Putamen (tissue), 1 donor: Measurements from ENCODE around the gene JUNB.
"Not testable (repeated sequence)": the region's sequence is repeated elsewhere in the genome, so short reads cannot be mapped to it uniquely, and the experiment has no call there.

Source experiments
- DNase-seq: peaks from one replicate; pipeline ENCODE4 v3.0.0-alpha.2; 2016; ENCODE audit warnings: low spot score

The JUNB gene

DNA sequence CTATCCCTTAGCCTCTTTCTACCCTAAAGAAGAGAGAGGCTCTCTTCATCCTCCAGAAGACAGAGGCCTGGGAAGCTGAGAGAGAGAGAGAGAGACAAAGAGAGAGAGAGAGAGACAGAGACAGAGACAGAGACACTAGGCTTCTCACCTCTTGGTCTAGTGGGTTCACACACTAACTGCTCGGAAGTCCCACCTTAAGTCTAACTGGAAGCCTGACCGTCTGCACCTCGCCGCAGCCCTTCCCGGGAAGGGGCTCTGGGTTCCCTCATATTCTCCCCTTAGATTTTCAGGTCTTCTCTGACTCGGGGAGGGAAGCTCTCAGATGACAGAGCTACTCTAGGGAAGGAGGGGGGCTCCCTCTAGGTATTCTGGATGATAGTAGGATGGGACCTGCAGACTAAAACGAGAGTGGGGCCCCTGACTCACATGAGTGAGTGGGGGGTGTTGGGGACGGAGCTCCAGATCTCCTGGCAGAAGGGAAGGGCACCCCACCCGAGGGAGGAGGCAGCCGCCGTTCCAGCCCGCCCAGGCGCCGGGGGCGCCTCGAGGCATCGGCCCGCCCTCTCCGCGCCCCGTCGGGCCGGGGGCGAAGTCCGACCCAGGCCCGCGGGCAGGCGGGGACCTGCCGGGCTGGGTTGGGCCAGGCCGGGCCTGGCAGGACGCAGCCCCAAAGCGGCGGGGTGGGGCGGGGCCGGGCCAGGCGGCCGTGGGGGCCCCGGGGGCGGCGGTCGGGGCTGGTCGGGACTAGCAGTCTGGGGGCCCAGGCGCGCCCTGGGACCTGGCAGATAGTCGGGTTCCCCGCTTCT is 2.0 kb upstream of the JUNB start:
- DNase-seq, result no peak

DNA sequence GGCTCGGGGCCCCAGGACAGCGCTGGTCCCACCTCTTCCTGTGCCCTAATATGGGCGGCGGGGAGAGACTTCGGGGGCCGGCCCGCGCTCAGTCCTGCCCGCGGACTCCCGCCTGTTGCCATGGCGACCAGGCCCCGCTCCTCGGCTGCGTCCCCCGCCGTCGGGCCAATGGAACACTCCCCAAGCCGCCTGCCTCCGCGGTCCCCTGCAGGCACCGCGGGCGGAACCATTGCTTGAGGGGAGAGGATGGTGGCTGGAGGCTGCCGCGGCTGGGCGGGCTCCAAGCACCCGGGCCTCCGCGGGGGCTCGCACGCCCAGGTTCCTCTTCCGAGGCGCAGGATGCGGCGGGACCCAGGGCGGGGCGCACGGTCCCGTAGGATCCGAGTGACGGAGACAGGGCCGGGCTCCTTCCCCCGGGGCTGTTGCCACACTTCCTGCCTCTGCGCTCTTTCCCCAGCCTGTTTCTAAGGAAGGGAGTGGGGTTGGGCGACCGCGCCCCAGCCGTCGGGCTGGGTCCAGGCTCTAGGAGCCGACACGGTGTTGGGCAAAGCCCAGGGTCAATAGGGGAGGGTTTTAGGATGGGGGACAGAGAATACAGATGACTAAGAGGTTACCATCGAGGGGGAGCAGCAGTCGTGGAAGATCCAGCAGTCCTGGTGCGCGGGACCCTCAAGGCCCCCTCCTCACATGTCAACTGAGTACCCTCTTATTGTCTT is 1.2 kb upstream of the JUNB start:
- peak; percentile 95 for DNase-seq

DNA sequence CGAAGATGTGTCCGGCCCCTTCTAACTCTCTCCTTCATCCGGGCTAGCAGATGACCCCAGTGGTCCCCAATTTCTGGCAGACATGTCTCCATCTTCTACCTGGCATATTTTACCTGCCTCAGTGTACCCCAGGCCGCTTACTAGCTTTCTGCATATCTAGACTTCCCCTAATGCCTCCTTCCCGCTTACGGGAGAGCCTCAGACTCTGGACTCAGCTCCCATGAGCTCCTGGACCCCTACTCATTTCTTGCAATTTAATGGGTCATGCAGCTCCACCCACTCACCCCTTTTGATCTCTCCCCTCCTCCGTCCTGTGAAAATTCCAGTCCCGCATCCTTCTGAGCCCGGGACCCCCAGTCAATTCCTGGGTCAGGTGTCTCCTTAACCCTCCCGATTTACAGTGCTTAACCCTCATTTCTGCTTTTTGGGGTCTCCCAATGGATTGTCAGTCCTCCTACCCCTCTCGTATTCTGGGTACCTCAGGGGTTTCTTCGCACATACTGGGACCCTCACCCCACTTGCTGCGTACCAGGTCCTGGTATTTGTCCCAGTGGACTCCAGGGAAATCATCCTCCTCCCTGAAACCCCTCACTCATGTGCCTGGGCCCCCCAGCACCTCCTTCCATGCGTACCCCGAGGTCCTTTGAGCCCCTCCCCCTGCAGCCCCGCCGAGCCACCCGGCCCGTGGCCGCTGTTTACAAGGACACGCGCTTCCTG is 500 bp upstream of the JUNB start:
- DNase-seq, result no peak

DNA sequence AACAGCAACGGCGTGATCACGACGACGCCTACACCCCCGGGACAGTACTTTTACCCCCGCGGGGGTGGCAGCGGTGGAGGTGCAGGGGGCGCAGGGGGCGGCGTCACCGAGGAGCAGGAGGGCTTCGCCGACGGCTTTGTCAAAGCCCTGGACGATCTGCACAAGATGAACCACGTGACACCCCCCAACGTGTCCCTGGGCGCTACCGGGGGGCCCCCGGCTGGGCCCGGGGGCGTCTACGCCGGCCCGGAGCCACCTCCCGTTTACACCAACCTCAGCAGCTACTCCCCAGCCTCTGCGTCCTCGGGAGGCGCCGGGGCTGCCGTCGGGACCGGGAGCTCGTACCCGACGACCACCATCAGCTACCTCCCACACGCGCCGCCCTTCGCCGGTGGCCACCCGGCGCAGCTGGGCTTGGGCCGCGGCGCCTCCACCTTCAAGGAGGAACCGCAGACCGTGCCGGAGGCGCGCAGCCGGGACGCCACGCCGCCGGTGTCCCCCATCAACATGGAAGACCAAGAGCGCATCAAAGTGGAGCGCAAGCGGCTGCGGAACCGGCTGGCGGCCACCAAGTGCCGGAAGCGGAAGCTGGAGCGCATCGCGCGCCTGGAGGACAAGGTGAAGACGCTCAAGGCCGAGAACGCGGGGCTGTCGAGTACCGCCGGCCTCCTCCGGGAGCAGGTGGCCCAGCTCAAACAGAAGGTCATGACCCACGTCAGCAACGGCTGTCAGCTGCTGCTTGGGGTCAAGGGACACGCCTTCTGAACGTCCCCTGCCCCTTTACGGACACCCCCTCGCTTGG is 966 bp downstream of the JUNB start:
- DNase-seq, result no peak

DNA sequence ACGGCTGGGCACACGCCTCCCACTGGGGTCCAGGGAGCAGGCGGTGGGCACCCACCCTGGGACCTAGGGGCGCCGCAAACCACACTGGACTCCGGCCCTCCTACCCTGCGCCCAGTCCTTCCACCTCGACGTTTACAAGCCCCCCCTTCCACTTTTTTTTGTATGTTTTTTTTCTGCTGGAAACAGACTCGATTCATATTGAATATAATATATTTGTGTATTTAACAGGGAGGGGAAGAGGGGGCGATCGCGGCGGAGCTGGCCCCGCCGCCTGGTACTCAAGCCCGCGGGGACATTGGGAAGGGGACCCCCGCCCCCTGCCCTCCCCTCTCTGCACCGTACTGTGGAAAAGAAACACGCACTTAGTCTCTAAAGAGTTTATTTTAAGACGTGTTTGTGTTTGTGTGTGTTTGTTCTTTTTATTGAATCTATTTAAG is 1.6 kb downstream of the JUNB start:
- no peak for DNase-seq

DNA sequence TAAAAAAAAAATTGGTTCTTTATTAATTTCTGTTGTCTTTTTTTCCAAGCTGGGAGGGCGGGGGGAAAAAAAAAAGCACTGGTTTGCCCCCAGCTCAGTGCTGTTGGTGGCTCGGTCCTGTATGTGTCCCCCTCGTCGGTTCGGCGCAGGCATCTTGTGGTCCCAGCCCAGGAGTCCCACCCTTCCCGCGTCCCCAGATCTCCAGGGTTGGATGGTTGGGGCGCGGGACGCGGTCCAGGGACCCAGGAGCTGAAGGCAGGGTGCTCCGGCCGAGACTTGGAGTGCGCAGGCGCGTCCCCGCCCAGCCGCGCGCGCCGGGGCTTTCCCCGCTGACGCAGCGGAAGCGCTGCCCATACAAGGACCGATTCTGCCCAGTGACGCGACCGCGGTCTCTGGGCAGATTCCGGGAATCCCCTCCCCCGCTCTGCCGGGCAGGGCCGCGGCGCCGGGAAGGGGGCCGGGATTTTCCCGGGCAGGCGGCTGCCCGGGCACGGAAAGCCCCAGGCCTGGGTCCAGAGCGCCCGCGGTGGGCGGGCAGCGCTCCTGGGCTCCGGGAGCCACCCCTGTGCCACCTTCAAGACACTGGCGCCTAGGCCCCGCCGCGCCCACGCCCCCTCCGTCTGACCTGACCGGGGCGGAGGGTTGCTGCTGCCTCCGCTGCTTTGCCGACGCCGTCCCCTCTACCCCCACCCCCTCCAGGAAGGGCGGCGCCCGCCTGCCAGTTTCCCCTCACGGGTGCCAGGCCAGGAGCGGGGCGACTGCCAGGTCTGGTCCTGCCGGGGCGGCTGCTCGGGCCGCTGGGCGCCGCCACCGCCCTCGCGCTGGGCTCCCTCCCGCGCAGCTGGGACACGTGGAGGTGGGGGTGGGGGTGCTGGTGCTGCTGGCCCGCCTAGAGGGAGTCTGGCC is 2.3 kb downstream of the JUNB start:
- peak; percentile 95 for DNase-seq

DNA sequence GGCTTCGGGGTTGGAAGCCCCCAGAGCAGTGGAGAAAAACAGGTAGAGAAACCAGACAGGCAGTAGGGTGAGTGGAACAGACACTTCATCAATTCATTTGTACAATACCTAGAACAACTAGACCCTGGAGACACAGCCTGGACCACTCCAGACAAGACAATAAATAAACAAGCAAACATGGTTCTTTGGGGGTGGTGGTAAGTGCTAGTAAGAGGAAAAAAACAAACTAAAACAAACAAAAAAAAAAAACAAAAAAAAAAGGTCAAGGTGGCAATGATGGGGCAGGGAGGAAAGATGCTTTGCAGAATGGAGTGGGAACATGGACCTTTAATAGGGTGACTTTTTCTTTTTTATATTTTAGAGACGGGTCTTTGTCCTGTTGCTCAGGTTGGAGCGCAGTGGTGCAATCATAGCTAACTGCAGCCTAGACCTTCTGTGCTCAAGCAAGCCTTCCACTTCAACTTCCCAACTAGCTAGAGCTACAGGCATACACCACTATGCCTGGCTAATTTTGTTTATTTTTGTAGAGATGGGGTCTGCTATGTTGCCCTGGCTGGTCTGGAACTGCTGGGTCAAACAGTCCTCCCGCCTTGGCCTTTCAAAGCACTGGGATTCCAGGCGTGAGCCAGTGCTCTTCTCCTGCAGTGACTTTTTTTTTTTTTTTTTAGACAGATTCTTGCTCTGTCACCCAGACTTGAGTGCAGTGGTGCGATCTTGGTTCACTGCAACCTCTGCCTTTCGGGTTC is 3.1 kb downstream of the JUNB start:
- DNase-seq, result no peak

DNA sequence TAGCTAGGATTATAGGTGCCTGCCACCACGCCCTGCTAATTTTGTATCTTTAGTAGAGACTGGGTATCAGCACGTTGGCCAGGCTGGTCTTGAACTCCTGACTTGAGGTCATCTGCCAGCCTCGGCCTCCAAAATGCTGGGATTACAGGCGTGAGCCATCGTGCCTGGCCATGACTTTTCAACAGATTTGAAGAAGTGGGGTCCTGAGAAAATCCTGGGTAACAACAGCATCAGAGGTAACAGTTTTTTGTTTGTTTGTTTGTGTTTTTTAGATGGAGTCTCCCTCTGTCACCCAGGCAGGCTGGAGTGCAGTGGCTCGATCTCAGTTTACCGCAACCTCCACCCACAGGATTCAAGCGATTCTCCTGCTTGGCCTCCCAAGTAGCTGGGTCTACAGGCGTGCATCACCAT is 3.7 kb downstream of the JUNB start:
- no peak for DNase-seq

DNA sequence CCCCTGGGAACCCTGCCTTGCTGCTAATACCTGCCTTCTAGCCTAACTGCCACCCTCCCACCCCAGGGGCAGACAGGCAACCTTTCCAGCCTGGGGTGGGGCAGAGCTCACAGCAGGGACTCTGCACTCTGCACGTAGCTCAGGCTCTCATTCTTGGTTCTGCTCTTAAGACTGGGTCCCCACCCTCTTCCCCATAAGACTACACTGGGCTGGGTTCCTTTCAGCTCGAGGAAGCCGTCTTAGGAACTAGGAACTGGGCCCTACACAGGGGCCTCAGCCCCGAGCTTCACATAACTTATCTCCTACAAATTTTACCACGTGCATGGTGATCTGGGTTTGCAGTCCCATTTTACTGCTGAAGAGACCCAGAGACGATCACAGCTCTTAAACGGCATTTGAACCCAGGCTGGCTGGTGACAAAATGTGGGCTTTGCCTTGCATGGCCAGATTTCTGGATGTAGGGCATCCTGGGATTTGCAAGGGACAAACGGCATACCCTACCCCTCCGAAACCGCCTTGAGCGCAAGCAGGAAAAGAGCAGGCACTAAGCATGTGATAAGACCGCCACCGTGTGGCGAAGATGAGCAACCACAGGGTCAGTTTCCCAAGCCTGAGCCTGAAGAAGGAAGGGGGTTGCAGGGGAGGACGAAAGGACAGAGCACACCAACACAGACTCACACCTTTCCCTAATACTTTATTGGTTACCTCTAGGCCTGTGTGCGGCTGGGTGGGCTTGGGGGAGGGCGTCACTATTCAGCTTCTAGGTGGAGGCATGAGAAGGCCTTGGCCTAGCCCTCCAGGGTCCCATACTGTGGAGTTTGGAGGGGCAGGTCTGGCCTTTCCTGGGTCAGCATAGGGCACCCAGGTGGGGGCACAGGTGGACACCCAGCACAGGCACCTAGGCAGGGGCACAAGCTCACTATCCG is 5.1 kb downstream of the JUNB start:
- no peak for DNase-seq

DNA sequence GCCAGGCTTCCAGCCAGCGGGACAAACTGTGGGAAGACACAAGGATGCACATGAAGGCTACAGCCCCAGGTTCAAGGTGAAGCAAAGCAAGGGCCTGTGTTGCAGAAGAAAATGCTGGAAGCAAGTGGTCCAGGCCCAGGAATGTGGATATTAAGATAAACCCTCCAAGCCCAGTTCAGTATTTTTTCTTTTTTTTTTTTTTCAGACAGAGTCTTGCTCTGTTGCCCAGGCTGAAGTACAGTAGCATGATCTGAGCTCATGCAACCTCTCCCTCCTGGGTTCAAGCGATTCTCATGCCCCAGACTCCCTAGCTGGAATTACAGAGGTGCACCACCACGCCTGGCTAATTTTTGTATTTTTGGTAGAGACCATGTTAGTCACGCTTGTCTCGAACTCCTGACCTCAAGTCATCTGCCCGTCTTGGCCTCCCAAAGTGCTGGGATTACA is 5.9 kb downstream of the JUNB start:
- no peak for DNase-seq

DNA sequence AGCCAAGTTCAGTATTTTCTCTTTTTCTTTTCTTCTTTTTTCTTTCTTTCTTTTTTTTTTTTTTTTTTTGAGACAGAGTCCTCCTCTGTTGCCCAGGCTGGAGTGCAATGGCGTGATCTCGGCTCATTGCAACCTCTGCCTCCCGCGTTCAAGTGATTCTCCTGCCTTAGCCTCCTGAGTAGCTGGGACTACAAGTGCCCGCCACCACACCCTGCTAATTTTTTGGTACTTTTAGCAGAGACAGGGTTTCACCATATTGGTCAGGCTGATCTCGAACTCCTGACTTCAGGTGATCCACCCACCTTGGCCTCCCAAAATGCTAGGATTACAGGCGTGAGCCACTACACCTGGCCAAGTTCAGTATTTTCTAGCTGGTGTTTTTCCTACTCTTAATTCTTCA is 6.3 kb downstream of the JUNB start:
- not testable (repeated sequence) for DNase-seq

DNA sequence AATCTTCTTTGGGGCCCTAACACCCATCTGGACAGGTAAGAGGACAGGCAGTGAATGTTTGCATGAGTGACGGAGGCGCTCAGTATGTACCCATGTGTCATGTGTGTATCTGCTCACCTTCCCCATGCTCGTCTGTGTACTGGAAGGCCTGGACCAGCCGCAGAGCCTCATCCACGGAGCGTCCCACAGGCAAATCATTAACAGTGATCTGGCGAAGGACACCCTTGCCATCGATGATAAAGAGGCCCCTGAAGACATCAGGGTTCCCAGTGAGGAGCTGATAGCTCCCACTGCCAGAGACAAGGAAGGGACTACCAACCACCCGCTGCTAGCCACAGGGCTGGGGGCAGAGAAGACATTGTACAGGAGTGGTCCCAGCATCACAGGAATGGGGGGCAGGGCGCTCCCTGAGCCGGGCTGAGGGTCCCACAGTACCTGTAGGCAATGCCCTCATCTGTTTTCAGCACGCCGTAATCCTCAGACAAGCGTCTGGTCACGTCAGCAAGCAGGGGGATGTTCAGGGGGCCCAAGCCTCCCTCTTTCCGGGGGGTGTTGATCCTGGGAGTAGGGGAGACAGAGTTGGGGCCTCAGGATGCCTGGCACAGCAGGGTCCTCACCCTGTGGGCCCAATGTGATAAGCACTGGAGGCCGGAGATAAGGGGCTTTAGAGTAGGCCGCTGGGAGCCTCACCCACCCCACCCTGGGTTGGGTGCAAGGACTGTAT is 8.6 kb downstream of the JUNB start:
- DNase-seq, result no peak

DNA sequence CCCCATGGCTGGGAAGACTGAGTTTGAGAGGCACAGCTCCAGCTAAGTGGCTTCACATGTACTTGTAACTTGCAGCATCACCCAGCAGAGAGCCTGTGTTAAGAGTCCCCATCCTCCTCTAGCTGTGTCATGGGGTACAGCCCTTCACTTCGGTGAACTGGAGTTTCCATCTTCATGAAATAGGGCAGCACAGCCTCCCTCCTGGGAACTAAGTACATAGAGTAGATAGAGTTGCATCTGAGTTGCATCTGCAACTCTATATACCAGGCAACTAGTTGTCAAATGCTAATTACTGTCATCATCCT is 9.1 kb downstream of the JUNB start:
- no peak for DNase-seq

DNA sequence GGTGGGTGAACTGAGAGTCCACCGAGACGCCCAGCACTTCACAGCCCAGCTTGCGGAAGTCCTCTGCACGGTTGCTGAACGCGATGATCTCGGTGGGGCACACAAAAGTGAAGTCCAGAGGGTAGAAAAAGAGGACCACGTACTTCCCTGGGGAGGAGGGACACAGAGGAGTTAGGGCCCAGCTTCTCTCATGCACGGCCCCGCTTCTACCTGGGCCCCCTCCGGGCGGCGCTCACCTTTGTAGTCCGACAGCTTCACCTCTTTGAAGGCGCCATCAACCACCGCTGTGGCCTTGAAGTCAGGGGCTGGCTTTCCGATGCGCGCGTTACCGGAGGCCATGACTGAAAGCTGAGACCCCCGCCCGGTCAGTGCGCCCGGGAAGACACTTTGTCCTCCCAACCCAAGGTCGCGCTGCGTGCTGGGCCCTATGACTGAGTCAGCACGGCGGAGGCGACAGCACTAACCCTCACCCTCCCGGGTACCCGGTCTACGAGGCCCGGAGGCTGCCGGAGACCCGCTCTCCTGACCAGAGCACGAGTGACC is 9.7 kb downstream of the JUNB start:
- no peak for DNase-seq

DNA sequence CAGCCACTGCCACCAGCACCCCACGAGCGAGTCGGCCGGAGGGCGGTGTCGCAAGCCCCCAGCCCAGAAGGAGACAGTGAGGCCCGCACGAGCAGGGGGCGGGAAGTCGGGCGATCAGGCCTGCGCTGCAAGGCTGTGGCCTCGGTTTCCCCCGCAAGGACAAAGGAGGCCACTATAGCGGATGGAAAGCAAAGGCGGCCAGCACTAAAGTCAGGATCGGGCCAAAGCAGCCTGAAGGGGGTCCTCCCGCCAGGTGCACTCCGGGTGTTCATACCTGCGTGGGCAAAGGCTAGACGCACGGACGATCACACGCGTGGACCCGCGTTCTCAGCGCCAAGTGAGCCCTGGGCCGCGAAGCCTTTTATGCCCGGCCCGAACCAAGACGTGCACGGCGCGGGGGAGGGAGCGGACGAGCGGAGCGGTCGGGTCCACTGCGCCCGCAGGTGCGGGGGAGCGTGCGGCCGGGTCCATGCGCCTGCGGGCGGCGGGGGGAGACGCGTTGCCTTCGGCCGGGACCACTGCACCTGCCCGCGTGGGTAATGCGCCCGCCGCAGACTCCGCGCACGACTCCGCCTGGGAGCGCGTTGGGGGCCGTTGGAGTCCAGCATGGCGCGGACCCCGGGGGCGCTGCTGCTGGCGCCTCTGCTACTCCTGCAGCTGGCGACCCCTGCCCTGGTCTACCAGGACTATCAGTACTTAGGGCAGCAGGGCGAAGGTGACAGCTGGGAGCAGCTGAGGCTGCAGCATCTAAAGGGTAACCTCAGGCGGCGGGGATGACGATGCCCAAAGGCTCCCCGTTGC is 10.4 kb downstream of the JUNB start, which contains the start of the genes PRDX2 and THSD8:
PRDX2 (minus strand) TSS at position 335 of the 801 bp plus-strand sequence. CDS start 539 bp downstream, outside the sequence.
THSD8 (plus strand) TSS at position 604 of the 801 bp plus-strand sequence; CDS start at position 607, 3 bp downstream.
- DNase-seq, result no peak

DNA sequence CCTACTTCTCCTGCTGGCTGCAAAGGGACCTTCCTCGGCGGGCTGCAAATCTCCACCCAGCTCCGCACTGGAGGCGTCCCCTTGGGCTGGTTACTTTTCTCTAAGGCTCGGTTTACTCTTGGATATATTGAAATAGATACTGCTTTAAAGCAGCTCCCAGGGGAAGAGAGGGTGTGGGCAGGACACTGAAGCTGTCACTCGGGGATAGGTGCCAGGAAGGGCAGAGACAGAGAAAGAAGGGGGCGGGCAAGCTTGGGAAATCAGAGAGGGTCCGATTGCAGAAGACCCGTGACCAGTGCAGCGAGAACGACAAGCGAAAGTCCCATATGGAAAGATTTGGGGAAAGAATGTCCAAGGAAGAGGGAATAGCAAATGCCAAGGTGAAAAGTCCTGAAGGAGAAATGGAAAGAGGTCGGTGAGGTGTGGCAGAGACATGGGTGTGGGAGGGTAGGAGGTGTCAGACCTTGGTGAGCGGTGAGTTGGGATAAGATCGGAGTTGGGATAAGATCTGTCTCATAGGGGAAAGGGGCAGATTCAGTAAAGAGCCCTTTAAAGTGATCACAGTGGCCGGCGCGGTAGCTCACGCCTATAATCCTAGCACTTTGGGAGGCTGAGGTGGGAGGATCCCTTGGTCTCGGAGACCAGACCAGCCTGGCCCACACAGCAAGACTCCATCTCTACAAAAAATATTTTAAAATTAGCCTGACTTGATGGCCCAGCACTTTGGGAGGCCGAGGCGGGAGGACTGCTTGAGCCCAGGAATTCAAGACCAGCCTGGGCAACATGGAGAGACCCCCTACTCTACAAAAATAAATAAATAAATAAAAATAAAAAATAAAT is 11.2 kb downstream of the JUNB start:
- no peak for DNase-seq
